GM12878 (cell line): ENCODE results near the gene EHD1. TPM values are rescaled to one million over a fixed set of nuclear protein-coding genes. Genes with fewer than 3 reads are reported as not detected.

Experiments
- BHLHE40 ChIP-seq, 2 experiments: fragments of 450-650 bp in 1 of 2; IDR thresholded peaks; 2 replicates each; pipeline ENCODE4 v1.6.1; 2011 to 2017; ENCODE audit warnings: low read depth in 2 of 2, borderline replicate concordance in 1 of 2, improper control_type of control experiment in 1 of 2, low read length in 1 of 2, mild to moderate bottlenecking in 1 of 2
- BRCA1 ChIP-seq: IDR thresholded peaks from 2 replicates; pipeline ENCODE4 v1.6.1; 2011; ENCODE audit warnings: low read depth, low read length, improper control_type of control experiment
- CHD4 ChIP-seq: fragments of 200-600 bp; sonication (generic); IDR thresholded peaks from 2 replicates; pipeline ENCODE4 v1.6.1; 2016; ENCODE audit warnings: mild to moderate bottlenecking
- E2F4 ChIP-seq: IDR thresholded peaks from 2 replicates; pipeline ENCODE4 v1.6.1; 2012; ENCODE audit warnings: low read depth, low read length, improper control_type of control experiment
- ELK1 ChIP-seq: IDR thresholded peaks from 2 replicates; pipeline ENCODE4 v1.6.1; 2012; ENCODE audit warnings: low read depth, low read length, improper control_type of control experiment
- HCFC1 ChIP-seq: fragments of 150-350 bp; IDR thresholded peaks from 2 replicates; pipeline ENCODE4 v1.6.1; 2014; ENCODE audit warnings: low read length
- IKZF2 ChIP-seq, 2 experiments: fragments of 450-650 bp; IDR thresholded peaks; 2 replicates each; pipeline ENCODE4 v1.6.1; 2017; ENCODE audit warnings: mild to moderate bottlenecking in 2 of 2, moderate library complexity in 2 of 2
- MAX ChIP-seq: IDR thresholded peaks from 2 replicates; pipeline ENCODE4 v1.6.1; 2012; ENCODE audit warnings: low read depth, low read length, improper control_type of control experiment
- NR2C1 ChIP-seq: fragments of 450-650 bp; IDR thresholded peaks from 2 replicates; pipeline ENCODE4 v1.6.1; 2017; ENCODE audit warnings: antibody characterized with exemption, mild to moderate bottlenecking, moderate library complexity
- PML ChIP-seq: IDR thresholded peaks from 2 replicates; pipeline ENCODE4 v1.6.1; 2012; ENCODE audit warnings: low read length, inconsistent platforms
- POLR2AphosphoS5 ChIP-seq: IDR thresholded peaks from 2 replicates; pipeline ENCODE4 v1.6.1; 2011; ENCODE audit warnings: mild to moderate bottlenecking, low read length, inconsistent platforms
- SIX5 ChIP-seq: IDR thresholded peaks from 2 replicates; pipeline ENCODE4 v1.6.1; 2011; ENCODE audit warnings: mild to moderate bottlenecking, low read depth, low read length, moderate library complexity; ENCODE audit not compliant: severe bottlenecking
- SMAD1 ChIP-seq: fragments of 450-650 bp; IDR thresholded peaks from 2 replicates; pipeline ENCODE4 v1.6.1; 2018; ENCODE audit warnings: mild to moderate bottlenecking, low read depth; ENCODE audit not compliant: partially characterized antibody
- TAF1 ChIP-seq: IDR thresholded peaks from 2 replicates; pipeline ENCODE4 v1.6.1; 2011; ENCODE audit warnings: mild to moderate bottlenecking, low read depth, low read length, borderline replicate concordance
- YY1 ChIP-seq: IDR thresholded peaks from 2 replicates; pipeline ENCODE4 v1.6.1; 2011; ENCODE audit warnings: low read depth, mild to moderate bottlenecking, low read length
- ZNF207 ChIP-seq: fragments of 450-650 bp; IDR thresholded peaks from 2 replicates; pipeline ENCODE4 v1.6.1; 2014; ENCODE audit warnings: antibody characterized with exemption, mild to moderate bottlenecking, borderline replicate concordance
- polyA plus RNA-seq, 11 experiments: library from polyadenylated mRNA; depleted of rRNA in 4 of 11; unstranded in 6 of 11; stranded (reverse) in 5 of 11; fragments of >200 nt; fragmentation: Nextera tagmentation in 4 of 11; fragmentation: Illumina TruSeq in 1 of 11; extraction: Ambion mirVana in 4 of 11; extraction: Trizol in 1 of 11; gene quantifications; 1 replicate in 1 of 11; 2 replicates in 10 of 11; pipeline versions ENCODE4 v1.2.1 to v1.2.3, GENCODE V29; 2011 to 2016; ENCODE audit warnings: inconsistent platforms in 2 of 11, missing spikeins in 2 of 11, low read depth in 1 of 11
- total RNA-seq, 4 experiments: library from RNA; depleted of rRNA in 3 of 4; stranded (reverse); fragments of >200 nt in 3 of 4; fragmentation: Illumina TruSeq in 1 of 4; extraction: Trizol in 1 of 4; gene quantifications; 2 replicates each; pipeline versions ENCODE4 v1.2.1 to v1.2.3, GENCODE V29; 2013 to 2021
- TF ChIP-seq, protein P1 (sequence below): fragments of 450-650 bp; IDR thresholded peaks from 2 replicates; pipeline ENCODE4 v1.6.1; 2016; ENCODE audit warnings: mild to moderate bottlenecking, moderate library complexity, borderline replicate concordance
- TF ChIP-seq, protein P2 (sequence below): fragments of 450-650 bp; formaldehyde crosslinking; IDR thresholded peaks from 2 replicates; pipeline ENCODE4 v1.5.0; 2022; ENCODE audit warnings: mild to moderate bottlenecking, missing genetic modification characterization

Gene EHD1
- total and polyA plus RNA-seq, 10 of the 15 experiments (the other 5 are each of a cell fraction or from before 2014, with no cell fraction given): 1.0 to 165 (median 66.5) TPM

DNA sequence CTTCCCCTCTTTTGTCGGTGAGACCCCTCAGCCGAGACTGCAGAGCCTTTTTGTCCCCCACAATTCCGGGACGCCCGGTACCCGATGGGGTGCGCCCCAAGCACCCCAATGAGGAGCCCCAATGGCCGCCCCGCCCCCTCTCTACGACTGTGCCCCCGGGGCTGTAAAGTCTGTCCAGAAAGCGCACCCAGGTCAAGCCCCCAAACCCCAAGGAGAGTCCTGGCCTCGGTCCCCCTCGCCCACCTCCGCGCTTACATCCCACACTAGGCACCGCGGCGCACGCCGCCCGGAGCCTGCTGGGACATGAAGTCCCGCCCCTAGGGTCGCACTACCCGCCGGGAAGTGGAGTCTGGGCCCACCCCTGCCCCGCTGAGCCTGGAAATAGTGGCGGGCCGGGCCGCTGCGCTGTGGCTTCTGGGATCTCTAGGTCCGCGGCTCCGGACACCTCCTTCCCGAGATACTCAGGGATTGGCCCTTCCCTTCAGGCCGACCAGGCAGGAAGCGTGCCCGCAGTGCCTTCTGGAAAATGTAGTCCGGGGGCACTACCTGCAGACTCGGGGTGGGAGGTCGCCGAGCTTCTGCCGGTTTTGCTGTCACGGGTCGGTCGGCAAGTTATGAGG, 68.0 kb downstream of the EHD1 start, which contains the start of gene MEN1 (continued):
- 0 out of 2 replicates have a peak, but pooled peaks have one; percentile 47 for TF ChIP-seq ELK1
- TF ChIP-seq, protein P1, sequence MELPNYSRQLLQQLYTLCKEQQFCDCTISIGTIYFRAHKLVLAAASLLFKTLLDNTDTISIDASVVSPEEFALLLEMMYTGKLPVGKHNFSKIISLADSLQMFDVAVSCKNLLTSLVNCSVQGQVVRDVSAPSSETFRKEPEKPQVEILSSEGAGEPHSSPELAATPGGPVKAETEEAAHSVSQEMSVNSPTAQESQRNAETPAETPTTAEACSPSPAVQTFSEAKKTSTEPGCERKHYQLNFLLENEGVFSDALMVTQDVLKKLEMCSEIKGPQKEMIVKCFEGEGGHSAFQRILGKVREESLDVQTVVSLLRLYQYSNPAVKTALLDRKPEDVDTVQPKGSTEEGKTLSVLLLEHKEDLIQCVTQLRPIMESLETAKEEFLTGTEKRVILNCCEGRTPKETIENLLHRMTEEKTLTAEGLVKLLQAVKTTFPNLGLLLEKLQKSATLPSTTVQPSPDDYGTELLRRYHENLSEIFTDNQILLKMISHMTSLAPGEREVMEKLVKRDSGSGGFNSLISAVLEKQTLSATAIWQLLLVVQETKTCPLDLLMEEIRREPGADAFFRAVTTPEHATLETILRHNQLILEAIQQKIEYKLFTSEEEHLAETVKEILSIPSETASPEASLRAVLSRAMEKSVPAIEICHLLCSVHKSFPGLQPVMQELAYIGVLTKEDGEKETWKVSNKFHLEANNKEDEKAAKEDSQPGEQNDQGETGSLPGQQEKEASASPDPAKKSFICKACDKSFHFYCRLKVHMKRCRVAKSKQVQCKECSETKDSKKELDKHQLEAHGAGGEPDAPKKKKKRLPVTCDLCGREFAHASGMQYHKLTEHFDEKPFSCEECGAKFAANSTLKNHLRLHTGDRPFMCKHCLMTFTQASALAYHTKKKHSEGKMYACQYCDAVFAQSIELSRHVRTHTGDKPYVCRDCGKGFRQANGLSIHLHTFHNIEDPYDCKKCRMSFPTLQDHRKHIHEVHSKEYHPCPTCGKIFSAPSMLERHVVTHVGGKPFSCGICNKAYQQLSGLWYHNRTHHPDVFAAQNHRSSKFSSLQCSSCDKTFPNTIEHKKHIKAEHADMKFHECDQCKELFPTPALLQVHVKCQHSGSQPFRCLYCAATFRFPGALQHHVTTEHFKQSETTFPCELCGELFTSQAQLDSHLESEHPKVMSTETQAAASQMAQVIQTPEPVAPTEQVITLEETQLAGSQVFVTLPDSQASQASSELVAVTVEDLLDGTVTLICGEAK: peak; percentile 82
- TF ChIP-seq ZNF207: 0 out of 2 replicates have a peak, but pooled peaks have one; percentile 52
- peak; percentile 60; the same call in 1 of the 2 replicates for TF ChIP-seq YY1
- peak; percentile 43; the same call in 1 of the 2 replicates for TF ChIP-seq POLR2AphosphoS5
- no peak for TF ChIP-seq PML
- no peak for TF ChIP-seq E2F4
- TF ChIP-seq NR2C1: peak; percentile 79
- TF ChIP-seq SIX5: peak; percentile 77
- no peak for TF ChIP-seq BRCA1
- TF ChIP-seq CHD4: no peak
- TF ChIP-seq, protein P2, sequence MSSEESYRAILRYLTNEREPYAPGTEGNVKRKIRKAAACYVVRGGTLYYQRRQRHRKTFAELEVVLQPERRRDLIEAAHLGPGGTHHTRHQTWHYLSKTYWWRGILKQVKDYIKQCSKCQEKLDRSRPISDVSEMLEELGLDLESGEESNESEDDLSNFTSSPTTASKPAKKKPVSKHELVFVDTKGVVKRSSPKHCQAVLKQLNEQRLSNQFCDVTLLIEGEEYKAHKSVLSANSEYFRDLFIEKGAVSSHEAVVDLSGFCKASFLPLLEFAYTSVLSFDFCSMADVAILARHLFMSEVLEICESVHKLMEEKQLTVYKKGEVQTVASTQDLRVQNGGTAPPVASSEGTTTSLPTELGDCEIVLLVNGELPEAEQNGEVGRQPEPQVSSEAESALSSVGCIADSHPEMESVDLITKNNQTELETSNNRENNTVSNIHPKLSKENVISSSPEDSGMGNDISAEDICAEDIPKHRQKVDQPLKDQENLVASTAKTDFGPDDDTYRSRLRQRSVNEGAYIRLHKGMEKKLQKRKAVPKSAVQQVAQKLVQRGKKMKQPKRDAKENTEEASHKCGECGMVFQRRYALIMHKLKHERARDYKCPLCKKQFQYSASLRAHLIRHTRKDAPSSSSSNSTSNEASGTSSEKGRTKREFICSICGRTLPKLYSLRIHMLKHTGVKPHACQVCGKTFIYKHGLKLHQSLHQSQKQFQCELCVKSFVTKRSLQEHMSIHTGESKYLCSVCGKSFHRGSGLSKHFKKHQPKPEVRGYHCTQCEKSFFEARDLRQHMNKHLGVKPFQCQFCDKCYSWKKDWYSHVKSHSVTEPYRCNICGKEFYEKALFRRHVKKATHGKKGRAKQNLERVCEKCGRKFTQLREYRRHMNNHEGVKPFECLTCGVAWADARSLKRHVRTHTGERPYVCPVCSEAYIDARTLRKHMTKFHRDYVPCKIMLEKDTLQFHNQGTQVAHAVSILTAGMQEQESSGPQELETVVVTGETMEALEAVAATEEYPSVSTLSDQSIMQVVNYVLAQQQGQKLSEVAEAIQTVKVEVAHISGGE (CRISPR knock-in tag): no peak
- TF ChIP-seq BHLHE40 (IDR thresholded peaks at IDR 0.05; ENCODE audit: borderline replicate concordance in 1 of 2, low read depth in 2 of 2, low read length in 1 of 2): peak in 1 of 2 experiments; percentile 46; a peak in 2 of 4 replicates
- peak; percentile 40; the same call in 1 of the 2 replicates for TF ChIP-seq TAF1
- TF ChIP-seq MAX: peak; percentile 13; the same call in 1 of the 2 replicates
- peak; percentile 83 for TF ChIP-seq HCFC1
- TF ChIP-seq SMAD1: no peak
- peak; percentile 44 to 62; a peak in 3 of 4 replicates for TF ChIP-seq IKZF2 (IDR thresholded peaks at IDR 0.05)
